HG02973 (cell line): ENCODE measurements around the gene ICE2.

Experiments used
- ATAC-seq: cut with Tn5 transposase; IDR thresholded peaks from one replicate; pipeline ENCODE4 v1.9.1; 2021; ENCODE audit warnings: moderate library complexity; ENCODE audit not compliant: unreplicated experiment

The ICE2 gene

DNA sequence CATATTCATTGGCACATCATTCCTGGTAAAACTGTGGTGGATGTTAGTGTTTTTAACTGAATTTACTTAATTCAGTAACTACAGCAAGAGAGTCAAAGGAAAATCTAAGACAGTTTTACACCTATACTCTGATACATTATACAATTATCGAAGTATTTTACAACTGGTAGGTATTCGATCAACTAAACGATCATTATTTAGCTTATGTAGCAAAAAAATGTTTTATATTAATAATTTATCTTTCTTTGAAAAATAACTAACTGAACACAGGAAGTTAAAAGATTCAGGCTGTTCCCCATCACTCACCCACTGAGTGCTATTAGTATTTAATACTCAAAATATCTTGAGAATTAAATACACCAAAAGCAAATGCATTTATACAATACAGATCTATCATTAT, 21.0 kb downstream of the ICE2 start:
- ATAC-seq: no peak

DNA sequence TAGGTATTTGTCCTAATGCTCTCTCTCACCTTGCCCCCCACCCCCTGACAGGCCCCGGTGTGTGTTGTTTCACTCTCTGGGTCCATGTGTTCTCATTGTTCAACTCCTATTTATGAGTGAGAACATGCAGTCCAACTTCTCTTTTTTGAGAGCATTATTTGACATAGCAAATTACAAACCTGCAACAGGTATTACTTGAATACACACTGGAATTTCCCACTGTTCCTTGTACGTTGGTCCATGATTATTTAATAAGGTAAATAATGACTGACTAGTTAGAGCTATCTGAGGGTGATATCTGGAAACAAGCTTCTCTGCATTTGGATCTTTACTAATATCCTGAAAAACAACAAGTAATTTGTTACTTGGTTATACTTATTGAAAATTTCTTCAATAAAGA, 24.1 kb downstream of the ICE2 start:
- no peak for ATAC-seq

DNA sequence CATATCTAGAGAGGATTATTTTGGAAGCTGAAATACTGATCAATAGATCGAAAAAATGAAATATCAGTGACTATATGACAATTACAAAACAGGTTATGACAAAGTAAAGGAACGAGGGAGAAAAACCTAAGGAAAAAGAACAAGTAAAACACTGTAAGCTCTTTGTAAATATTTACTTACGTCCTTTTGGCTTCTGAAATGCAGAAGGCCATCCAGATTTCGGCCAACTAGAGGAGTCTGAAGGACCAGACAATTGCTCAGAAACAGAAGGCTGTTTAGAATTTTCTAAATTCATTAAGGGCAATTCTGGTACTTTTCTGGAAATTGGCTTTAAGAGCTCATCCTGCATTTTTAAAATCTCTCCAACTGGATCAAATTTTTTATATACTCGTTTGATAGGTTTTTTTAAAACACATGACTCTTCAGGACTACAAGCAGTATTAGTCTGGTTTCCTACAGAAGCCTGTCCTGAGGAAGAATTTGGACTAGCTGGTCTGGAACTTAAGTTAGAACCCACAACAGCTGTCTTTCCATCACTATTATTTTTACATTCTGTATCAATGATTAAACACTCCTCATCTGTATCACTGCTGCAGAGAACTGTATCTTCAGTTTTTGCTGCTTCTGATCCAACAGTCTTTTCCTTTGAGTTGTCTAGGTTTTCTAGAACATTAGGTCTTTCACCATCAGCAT, 30.1 kb downstream of the ICE2 start:
- no peak for ATAC-seq

DNA sequence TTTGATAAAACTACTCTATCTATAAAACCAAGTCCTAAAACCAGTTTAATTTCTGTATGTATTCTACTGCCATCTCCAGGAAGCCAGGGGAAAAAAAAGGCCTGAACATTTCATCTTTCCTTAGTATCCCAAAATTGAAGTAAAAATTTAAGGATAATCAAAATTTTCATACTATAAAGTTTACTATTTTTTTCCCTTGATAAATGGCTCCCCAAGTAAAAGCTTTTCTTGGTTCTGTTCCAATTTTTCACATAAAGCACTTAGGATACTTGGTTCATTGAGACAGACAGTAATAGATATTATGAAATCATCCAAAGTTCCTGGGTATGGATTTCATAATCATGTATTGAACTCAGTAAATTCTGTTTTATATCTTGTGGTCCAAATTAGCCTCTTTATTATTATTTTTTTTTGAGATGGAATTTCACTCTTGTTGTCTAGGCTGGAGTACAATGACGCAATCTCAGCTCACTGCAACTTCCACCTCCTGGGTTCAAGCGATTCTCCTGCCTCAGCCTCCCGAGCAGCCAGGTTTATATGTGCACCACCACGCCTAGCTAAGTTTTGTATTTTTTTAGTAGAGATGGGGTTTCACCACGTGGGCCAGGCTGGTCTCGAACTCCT, 34.5 kb downstream of the ICE2 start:
- ATAC-seq: no peak

DNA sequence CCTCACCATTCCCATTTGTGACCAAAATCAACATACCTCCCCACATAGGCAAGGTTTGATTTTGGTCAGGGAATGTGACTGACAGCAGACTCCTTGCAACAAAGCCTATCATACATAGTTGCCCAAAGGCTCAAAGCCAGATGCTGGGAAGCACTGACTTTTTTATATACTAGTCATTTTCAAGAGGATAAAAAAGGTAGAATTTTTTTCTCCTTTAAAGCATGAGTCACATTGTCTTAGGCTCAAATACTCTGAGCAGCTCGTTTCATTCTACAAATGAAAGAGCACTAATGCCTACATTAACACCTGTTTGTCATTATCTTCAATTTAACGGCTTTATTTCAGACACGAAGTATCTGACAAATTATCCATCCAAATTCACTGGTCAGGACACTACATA, 36.2 kb downstream of the ICE2 start:
- no peak for ATAC-seq

DNA sequence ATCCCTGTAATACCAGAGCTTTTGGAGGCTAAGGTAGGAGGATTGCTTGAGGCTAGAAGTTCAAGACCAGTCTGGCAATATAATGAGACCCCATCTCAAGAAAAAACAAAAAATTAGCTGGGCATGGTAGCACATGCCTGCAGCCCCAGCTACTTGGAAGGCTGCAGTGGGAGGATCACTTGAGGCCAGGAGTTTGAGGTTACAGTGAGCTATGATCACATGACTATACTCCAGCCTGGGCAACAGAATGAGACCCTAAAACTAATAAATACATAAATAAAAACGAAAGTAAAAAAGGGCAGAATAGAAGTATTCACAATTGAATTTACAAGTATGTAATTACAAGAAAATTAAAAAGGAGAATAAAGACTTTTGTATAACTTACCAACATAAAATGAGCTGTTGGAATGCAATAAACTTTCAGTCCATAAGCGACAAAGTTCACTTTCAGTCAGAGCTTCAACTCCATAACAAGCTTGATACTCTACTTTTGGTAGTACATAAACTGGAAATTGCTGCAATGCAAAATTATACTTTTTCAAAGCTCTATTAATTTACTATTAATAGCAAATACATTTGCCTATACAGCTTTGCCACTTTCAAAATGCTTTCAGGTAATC, 36.8 kb downstream of the ICE2 start:
- no peak for ATAC-seq

DNA sequence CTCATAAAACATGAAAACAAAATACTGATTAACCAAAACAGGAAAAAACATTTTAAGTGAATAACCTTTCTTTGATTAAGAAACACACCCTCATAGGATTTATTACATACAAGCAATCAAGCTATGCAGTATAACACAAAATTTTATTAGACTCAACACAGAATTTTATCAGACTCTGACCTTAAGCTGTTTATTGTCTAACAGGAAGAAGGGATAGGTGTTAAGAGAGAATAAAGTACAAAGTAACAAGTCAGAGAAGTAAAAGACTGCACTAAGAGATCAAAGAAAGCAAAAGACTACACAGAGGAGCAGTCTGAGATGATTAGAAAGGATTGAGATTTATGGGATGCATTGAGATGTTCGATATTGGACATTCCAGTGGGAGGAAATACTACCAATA, 37.6 kb downstream of the ICE2 start:
- ATAC-seq: no peak

DNA sequence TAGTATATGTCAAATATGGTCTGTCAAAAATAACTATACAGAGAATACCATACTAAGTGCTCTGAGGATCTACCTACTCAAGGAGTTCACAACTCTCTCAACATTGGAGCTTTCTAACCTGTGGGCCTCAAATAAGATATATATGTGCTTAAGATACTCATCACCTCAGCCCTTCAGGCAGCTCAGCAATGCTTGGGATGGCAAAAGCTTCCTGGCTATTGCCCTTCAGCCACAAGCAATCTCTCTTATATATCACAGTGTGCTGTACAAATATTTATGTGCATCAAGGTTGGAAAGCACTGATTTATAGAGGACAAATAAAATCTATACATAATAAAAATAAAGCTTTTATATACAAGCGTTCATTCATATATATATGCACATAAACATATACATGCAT, 40.3 kb downstream of the ICE2 start:
- no peak for ATAC-seq

DNA sequence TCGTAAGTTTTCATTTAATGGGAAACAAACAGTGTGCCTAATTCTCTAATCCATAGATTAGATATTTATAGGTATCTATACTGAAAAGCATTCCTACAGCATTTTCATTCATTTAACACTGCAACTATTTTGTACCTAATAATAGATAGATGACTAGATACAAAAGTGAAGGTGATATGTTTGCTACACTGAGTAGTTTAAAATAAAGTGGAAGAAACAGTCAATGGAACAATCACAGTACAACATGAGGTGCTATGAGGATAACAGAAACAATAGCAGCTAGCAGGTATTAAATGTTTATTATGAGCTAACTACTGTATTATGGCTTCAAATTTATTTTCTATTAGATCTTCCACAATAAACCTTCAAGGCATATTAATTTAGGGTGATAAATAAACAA, 50.0 kb downstream of the ICE2 start:
- ATAC-seq: no peak

DNA sequence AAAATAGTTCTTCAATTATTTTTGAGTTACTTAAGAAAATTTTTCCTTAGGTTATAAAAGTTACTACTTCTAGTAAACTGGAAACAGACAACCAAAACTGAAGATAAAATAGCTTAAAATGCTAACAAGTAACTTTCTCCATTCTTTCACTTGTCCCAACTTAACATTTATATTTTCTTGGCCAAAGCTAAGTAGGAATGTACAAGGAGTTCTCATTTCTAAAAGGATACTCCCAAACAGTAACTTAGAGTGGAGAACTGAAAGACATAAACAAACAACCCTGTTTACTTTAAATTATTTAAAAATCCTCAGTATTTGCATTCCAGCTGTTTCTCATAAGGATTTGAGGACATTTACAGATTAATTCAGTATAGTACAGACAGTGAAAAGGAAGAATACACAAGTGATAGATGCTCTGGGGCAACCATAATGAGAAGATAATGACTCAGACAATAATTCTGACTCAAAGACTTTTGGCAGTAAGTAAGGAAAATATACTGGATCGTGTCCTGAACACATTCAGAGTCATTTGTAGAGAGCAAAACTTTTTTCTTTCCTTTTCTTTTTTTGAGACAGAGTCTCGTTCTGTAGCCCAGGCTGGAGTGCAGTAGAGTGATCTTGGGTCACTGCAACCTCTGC, 52.0 kb downstream of the ICE2 start:
- no peak for ATAC-seq

DNA sequence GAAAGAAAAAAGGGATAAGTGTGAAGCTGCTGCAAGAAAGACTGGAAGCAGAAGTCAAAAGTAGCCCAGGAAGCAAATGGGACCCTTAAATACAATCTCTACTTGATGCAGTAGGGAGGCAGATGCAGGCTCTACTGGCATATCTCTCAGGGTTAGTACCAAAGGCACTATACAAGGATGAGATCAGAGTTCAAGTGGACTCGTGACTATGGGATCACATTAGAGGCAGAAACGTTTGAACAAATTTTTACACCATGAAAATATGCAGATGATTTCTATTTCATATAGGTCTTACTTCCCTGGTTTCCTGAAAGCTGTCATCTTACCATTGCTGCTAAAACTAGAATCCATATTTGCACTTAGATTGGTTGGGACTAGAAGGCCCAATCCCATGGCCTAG, 53.5 kb downstream of the ICE2 start:
- ATAC-seq: no peak

DNA sequence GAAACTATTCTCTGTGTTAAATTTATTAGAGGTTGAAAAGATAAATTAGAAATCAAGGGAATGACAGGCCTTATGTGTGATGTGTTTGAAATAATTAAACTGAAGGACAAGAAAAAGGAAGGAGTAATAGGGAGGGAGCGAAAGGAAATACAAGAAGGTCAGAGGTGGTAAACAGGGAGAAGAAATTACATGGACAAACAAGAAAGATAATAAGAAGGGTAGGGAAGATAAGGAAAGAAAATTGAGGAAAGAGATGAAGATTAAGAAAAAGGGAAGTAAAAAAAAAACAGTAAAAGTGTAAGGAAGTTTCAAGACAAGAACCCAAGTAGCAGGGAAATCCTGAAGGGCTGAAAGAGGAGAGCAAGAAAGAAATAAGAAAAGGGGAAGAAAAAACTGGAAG, 54.9 kb downstream of the ICE2 start:
- no peak for ATAC-seq

DNA sequence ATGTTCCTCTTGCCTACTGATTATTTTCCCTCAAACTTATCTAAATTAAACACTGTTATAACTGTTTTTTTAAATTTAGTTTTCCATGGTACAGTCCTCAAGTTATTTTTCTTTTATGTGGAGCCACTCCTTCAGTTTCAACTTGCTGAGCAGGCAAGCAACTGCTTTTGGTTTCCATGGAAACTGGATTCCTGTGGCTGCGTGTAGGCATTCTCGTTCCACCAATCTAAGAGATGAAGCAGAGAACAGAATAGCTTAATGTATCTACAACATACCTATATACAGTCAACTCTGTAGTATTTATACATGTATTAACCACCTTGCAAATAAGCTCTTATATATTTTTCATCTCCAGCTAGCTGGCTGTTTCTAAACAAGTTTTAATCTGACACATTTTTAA, 55.4 kb downstream of the ICE2 start:
- no peak for ATAC-seq

DNA sequence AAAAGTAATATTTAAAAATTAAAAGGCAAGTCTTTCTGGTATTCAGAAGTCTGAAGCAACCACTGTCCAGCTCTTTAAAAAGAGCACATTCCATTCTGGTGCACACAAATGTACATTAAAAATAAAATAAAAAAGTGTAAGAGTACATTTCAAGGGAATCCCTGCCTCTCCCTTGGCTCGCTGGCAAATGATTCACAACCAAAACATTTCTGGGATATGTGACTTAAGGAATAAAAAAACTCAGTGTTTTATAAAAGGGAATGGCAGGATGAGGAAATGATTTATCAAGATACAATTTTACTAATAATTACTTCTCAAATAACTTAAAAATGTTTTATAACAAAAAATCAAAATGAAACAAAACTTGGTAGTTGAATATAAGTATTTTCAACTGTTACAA, 57.4 kb downstream of the ICE2 start:
- ATAC-seq: no peak

DNA sequence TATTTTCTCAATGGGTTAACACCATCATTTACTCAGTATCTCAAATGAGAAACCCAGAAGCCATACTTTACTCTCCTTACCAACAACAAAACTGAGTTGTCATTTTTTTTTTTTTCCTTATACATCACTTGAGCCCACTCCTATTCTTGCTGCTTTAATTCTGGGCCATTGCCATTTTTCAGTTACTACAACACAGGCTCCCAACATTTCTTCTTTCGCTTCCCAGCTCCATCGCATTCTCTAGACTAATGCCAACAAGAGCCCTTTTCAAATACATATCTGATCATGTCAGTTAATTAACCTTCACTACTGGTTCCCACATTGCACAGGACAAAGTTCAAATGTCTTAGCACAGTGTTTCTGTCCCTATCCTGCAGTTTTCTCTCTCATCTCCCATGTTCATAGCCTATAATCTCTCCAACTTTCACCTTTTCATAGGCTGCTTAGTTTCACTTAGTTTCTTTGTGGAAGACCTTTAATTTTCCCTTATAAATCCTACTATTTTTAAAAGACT, 58.7 kb downstream of the ICE2 start:
- no peak for ATAC-seq

DNA sequence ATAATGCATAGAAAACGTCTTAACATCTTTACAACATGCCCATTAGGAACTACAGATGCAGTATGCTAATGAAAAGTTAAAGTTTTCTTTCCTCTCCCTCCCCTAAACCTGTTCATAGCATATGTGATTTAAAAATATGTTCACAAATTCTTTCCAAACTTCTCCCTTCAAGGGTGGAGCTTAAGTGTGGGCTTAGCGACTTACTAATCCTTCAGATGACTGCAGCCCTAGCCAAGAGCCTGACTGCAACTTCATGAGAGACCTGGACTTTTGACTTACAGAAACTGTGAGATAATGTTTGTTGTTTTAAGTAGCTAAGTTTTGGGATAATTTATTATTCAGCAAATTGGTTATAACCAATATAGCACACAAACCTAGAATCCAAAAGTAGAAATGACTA, 59.2 kb downstream of the ICE2 start:
- no peak for ATAC-seq

DNA sequence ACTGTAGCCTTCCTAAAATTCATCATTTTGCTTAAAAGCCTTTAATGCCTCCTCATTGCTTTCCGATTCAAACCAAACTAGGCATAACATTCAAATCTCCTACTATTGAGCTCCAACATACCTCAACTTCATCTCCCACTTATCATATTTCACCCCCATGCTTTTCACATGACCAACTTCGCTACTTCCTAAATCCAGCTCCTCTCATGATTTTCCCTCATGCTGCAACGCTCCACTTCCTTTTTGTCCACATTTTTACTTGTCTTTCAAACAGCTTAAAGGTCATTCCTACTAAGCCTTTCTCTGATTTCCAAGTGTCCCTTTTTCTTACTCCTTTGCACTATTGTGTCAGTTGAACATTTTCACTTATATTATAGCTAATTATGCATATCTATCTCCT, 60.8 kb downstream of the ICE2 start:
- no peak for ATAC-seq

DNA sequence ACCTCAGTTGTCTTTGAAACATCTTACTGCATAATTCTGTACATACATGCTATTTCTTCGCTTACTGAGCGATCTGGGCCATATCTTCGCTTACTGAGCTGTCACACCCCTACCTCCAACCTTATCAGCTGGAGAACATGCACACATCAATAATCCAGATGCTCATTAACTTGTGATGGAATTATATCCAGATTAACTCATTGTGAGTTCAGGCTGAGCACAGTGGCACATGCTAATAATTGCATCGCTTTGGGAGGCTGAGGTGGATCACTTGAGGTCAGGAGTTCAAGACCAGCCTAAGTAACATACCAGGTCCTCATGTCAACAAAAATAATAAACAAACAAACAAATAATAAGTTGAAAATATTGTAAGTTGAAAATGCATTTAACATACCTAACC, 61.8 kb downstream of the ICE2 start:
- ATAC-seq: no peak

DNA sequence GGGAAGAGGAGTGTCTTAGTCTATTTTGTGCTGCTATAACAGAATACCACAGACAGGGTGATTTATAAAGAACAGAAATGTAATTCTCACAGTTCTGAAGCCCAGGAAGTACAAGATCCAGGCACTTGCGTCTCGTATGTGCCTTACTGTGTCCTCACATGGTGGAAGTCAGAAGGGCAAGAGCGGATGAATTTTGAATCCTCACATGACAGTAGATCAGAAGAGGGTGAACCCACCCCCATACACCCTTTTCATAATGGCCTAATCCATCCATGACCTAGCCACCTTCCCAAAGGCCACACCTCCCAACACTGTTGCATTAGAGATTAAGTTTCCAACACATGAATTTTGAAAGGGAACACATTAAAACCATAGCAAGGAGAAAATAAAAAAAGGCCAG, 62.5 kb downstream of the ICE2 start:
- ATAC-seq: no peak

DNA sequence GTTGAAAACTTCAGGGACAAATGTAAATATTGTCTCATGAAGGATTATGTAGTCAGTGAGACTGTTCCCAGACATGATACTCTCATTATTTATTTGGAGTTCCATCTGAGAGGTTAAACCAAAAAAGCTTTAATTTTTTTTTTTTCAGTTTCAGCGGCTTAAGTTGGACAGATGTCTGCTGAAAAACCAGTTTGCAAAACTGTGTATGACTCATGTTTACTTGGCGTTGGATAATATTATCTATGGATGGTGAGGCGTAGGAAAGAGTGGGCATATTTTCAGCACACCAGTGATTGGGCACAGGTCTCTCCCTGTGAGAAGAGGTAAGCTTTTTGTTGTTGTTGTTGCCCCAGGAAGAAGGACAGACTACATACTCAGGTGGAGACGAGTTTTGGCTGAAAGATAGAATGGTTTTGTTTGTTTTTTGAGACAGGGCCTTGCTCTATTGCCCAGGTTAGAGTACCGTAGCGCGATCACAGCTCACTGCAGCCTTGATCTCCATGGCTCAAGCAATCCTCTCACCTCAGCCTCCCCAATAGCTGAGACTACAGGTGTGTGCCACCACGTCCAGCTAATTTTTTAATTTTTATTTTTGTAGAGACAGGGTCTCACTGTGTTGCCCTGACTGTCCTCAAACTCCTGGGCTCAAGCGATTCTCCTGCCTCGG, 64.8 kb downstream of the ICE2 start:
- ATAC-seq: no peak

DNA sequence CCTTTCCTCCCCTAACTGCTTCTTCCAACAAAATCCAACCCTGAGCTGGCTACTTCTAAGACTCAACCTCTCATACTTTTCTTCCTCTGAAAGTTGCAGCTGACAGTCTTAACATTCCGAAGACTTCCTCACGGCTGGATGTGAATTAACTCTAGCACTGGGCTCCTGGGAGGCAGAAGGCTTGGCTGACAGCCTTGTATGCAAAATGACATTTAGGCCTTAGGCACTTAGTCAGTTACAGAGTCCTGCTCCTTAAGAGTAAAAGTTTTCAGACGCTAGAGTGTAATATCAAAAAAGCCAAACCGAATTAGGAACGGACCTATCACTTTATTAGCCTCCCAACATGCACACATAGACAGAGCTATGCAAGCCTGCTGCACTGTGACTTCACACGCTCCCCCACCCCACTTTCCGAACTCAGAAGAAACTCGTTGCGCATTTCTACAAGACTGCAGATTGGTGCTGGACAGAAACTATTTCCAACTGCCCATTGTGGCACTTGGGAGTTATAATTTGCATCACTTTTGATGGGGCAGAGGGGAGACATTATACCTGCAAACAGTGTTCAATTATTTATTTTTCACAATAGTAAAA, 65.6 kb downstream of the ICE2 start:
- no peak for ATAC-seq
